22Rv1 (cell line): Measurements from ENCODE around the gene CRYBB1.

Source experiments
- H3K27ac ChIP-seq: fragments of 450-650 bp; 2 replicates; pipeline ENCODE4 v1.5.1; 2017
- CTCF ChIP-seq: fragments of 450-650 bp; IDR thresholded peaks from 2 replicates; pipeline ENCODE4 v1.5.1; 2017; ENCODE audit warnings: mild to moderate bottlenecking
- ZFX ChIP-seq: fragments of 450-650 bp; IDR thresholded peaks from 2 replicates; pipeline ENCODE4 v1.6.1; 2017; ENCODE audit warnings: antibody characterized with exemption, borderline replicate concordance

The CRYBB1 gene

DNA sequence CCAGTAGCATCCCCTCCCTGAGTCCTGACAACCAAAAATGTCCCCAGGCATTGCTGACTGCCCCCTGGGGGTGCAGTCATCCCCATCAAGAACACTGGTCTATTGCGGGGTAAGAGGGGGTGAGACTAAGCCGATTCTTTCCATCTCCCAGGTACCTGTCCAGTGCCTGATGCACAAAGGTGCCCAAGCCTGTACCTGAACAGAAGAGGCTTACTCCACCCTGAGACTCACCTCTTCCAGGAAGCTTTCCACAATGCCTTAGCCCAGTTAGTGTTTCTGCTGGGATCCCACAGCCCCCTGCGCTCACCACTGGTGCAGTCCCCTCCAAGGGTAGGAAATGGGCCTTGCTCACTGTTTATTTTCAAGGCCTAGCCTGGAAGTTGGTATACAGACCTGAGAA lies 50.8 kb downstream of the CRYBB1 start:
- H3K27ac ChIP-seq: no peak overlapping the region
- TF ChIP-seq ZFX (no peak), CTCF (no peak)

GRCh38 chr22:26565889-26566288 lies 51.9 kb downstream of the CRYBB1 start:
- TF ChIP-seq ZFX: no peak
- no peak for TF ChIP-seq CTCF
- no peak overlapping the region for H3K27ac ChIP-seq

- TF ChIP-seq ZFX (no peak), CTCF (no peak)
- no peak overlapping the region for H3K27ac ChIP-seq
Measured at GRCh38 chr22:26565181-26565580, 52.6 kb downstream of the CRYBB1 start.

DNA sequence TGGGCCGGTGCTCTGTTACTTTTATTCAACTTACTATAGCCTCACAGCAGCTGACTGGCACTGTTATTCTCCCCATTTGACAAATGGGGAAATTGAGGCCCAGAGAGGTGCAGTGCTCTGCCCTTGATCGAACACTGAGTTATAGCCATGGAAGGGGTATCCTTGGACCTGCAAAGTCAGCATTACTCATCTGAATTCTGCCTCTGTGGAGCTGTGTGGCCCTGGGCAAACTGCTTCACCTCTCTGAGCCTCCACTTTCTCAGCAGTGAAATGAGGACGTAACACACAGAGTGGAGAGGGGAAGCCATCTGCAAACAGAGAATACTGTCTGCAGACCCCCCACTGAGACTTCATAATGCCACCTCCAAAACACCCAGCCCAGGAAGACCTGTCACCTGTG lies 53.2 kb downstream of the CRYBB1 start:
- H3K27ac ChIP-seq: no peak overlapping the region
- TF ChIP-seq ZFX (no peak), CTCF (no peak)

GRCh38 chr22:26564181-26564580 lies 53.6 kb downstream of the CRYBB1 start:
- TF ChIP-seq ZFX (no peak), CTCF (no peak)
- H3K27ac ChIP-seq: no peak overlapping the region

- TF ChIP-seq ZFX (no peak), CTCF (no peak)
- H3K27ac ChIP-seq: no peak overlapping the region
Measured at GRCh38 chr22:26563022-26563421, 54.8 kb downstream of the CRYBB1 start.

DNA sequence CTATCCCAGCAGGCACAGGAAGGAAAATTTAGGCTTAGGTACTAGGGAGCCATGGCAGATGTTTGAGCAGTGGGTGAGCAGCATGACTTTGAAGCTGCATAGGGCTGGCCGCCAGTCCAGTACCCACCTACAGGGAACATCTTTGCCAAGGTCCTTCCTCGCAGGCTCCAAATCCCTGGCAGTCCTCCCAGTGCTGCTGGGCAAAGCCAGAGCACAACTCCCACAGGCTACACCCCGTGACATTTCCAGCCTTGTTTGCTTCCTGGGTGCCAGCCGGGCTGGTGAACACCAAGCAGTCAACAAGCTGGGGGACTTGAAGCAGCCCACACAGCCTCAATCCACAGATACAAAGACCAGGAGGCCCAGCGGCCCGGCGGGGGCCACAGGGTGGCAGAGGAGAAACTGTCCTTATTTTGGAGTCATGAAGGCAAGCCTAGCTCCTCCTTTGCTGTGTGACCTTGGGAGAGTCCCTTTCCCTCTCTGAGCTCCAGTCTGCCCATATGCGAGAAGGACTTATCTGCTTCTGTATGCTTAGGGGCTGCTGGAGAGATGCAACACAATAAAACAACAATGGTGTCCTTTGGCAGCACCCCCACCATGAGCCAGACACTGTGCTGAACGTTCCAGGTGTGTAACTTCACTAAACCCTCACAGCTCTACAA lies 55.9 kb downstream of the CRYBB1 start:
- H3K27ac ChIP-seq: no peak overlapping the region
- TF ChIP-seq ZFX (no peak), CTCF (no peak)
